Fibroblast of lung (primary cell): ENCODE measurements around the gene FAM136A. TPM values are rescaled to one million over a fixed set of nuclear protein-coding genes. Genes with fewer than 3 reads are reported as not detected.
A peak's percentile ranks its signal among the peaks of the same experiment; 100 is the strongest.
"Not testable (repeated sequence)": the region's sequence is repeated elsewhere in the genome, so short reads cannot be mapped to it uniquely, and the experiment has no call there.

ENCODE experiments used
- DNase-seq, 2 donors: peaks; one replicate each; pipeline versions ENCODE4 v3.0.0 to v3.0.0-alpha.2; 2010; ENCODE audit warnings: low read depth in 2 of 2
- H2AFZ ChIP-seq: 2 replicates; pipeline ENCODE4 v1.5.1; 2012; ENCODE audit warnings: low read length, control low read depth, inconsistent platforms
- H3K27ac ChIP-seq: 2 replicates; pipeline ENCODE4 v1.5.1; 2011; ENCODE audit warnings: low read length, control low read depth; ENCODE audit not compliant: insufficient read depth
- H3K27me3 ChIP-seq: 2 replicates; pipeline ENCODE4 v1.5.1; 2011; ENCODE audit warnings: mild to moderate bottlenecking, low read length; ENCODE audit not compliant: control insufficient read depth, insufficient read depth
- H3K36me3 ChIP-seq: 2 replicates; pipeline ENCODE4 v1.5.1; 2011; ENCODE audit warnings: low read length; ENCODE audit not compliant: control insufficient read depth, insufficient read depth
- H3K4me1 ChIP-seq: 2 replicates; pipeline ENCODE4 v1.5.1; 2011; ENCODE audit warnings: low read length; ENCODE audit not compliant: control insufficient read depth, insufficient read depth; ENCODE audit errors: extremely low read depth
- H3K4me2 ChIP-seq: 2 replicates; pipeline ENCODE4 v1.5.1; 2011; ENCODE audit warnings: low read length, control low read depth; ENCODE audit not compliant: insufficient read depth; ENCODE audit errors: extremely low read depth
- H3K4me3 ChIP-seq, 4 experiments: fragments of 200-600 bp in 1 of 4; sonication (generic) in 1 of 4; replicated peaks in 1 of 4; 2 replicates each; pipeline ENCODE4 v1.5.1; 2011 to 2016; ENCODE audit warnings: low read length in 4 of 4, low read depth in 3 of 4, mild to moderate bottlenecking in 3 of 4, control low read depth in 2 of 4, inconsistent platforms in 1 of 4, mixed read lengths in 1 of 4; ENCODE audit not compliant: insufficient read depth in 1 of 4; ENCODE audit errors: control extremely low read depth in 1 of 4
- H3K79me2 ChIP-seq: 2 replicates; pipeline ENCODE4 v1.5.1; 2012; ENCODE audit warnings: mild to moderate bottlenecking, low read length, inconsistent platforms; ENCODE audit not compliant: control insufficient read depth, insufficient read depth
- H3K9ac ChIP-seq: 2 replicates; pipeline ENCODE4 v1.5.1; 2011; ENCODE audit warnings: mild to moderate bottlenecking, low read length, control low read depth; ENCODE audit not compliant: insufficient read depth
- H3K9me3 ChIP-seq: 2 replicates; pipeline ENCODE4 v1.5.1; 2012; ENCODE audit warnings: low read depth, low read length; ENCODE audit not compliant: control insufficient read depth, insufficient read depth
- H4K20me1 ChIP-seq: 2 replicates; pipeline ENCODE4 v1.5.1; 2011; ENCODE audit warnings: low read length; ENCODE audit not compliant: control insufficient read depth, insufficient read depth; ENCODE audit errors: extremely low read depth
- EZH2 ChIP-seq: IDR thresholded peaks from 2 replicates; pipeline ENCODE4 v1.5.1; 2012; ENCODE audit warnings: low read length, control low read depth, mild to moderate bottlenecking; ENCODE audit errors: missing control alignments
- polyA plus RNA-seq, 2 donors: library from polyadenylated mRNA; depleted of rRNA in 1 of 2; stranded (reverse) in 1 of 2; unstranded in 1 of 2; fragments of >200 nt; gene quantifications; 2 replicates each; pipeline ENCODE4 v1.2.1, GENCODE V29; 2011 to 2012; ENCODE audit warnings: missing spikeins in 1 of 2
- total RNA-seq: library from RNA; depleted of rRNA; stranded (reverse); fragments of >200 nt; gene quantifications from 2 replicates; pipeline ENCODE4 v1.2.1, GENCODE V29; 2014
- TF ChIP-seq, protein P1 (sequence below), 2 donors: IDR thresholded peaks in 1 of 2; conservative IDR thresholded peaks in 1 of 2; 1 replicate in 1 of 2; 2 replicates in 1 of 2; pipeline ENCODE4 v1.5.1; 2011 to 2012; ENCODE audit warnings: low read length in 2 of 2, control low read depth in 1 of 2, inconsistent platforms in 1 of 2, low read depth in 1 of 2, mild to moderate bottlenecking in 1 of 2

Gene FAM136A
- total and polyA plus RNA-seq, 2 donors (not counting 1 experiment from before 2014, with no cell fraction given) = 15.7 to 31.2 TPM

DNA sequence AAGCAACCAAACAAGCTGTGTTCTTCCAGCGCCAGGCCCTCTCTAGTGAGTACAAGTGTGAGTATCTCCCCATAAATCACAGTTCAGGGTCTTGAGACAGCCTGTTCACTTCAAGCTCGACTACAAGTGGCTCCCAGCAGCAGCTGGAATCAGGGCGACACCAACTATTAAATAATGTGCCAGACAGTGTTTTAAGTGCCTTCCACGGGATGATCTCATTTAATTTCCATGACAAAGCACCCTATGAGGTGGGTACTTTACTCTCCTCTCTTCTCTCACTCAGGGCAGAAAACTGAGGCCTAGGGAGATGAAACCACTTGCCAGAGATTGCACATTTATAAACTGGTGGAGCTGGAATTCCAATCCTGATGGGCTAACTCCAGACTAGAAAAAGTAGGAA lies 2.6 kb upstream of the FAM136A start:
- no peak overlapping the region for H3K4me2 ChIP-seq
- H3K79me2 ChIP-seq = peaks cover 8% of the 10 kb centered on the region
- H3K27ac ChIP-seq = no peak overlapping the region
- H3K9me3 ChIP-seq = no peaks in the 10 kb centered on the region
- H3K4me3 ChIP-seq = no peak overlapping the region
- no peak for TF ChIP-seq EZH2
- TF ChIP-seq, protein P1, sequence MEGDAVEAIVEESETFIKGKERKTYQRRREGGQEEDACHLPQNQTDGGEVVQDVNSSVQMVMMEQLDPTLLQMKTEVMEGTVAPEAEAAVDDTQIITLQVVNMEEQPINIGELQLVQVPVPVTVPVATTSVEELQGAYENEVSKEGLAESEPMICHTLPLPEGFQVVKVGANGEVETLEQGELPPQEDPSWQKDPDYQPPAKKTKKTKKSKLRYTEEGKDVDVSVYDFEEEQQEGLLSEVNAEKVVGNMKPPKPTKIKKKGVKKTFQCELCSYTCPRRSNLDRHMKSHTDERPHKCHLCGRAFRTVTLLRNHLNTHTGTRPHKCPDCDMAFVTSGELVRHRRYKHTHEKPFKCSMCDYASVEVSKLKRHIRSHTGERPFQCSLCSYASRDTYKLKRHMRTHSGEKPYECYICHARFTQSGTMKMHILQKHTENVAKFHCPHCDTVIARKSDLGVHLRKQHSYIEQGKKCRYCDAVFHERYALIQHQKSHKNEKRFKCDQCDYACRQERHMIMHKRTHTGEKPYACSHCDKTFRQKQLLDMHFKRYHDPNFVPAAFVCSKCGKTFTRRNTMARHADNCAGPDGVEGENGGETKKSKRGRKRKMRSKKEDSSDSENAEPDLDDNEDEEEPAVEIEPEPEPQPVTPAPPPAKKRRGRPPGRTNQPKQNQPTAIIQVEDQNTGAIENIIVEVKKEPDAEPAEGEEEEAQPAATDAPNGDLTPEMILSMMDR (conservative IDR thresholded peaks at IDR 0.05 in 1 of 2, IDR thresholded peaks at IDR 0.05 in 1 of 2; ENCODE audit: low read depth in 1 of 2, low read length in 2 of 2) = no peak
- no peak for DNase-seq
- H3K4me1 ChIP-seq = peaks cover 4% of the 10 kb centered on the region
- no peak overlapping the region for H2AFZ ChIP-seq
- no peaks in the 10 kb centered on the region for H3K36me3 ChIP-seq
- H3K27me3 ChIP-seq = no peaks in the 10 kb centered on the region
- H3K9ac ChIP-seq = no peak overlapping the region
- H4K20me1 ChIP-seq = no peaks in the 10 kb centered on the region

DNA sequence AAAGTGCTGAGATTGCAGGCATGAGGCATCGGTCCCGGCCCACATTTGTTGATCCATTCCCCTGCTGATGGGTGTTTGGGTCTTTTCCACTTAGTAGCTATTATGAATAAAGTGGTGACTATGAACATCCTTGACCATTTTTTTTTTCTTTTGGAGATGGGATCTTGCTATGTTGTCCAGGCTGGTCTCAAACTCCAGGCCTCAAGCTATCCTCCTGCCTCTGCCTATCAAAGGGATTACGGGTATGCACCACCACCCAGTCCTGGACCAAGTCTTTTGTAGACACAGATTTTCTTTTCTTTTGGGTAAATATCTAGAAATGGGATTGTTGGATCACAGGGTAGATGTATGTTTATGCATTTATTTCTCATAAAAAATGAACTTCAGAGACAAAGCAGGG lies 1.3 kb upstream of the FAM136A start:
- H3K27me3 ChIP-seq = no peaks in the 10 kb centered on the region
- no peak overlapping the region for H3K4me2 ChIP-seq
- peaks cover 4% of the 10 kb centered on the region for H3K4me1 ChIP-seq
- no peak overlapping the region for H2AFZ ChIP-seq
- no peak overlapping the region for H3K27ac ChIP-seq
- no peak overlapping the region for H3K9ac ChIP-seq
- no peak for TF ChIP-seq EZH2
- TF ChIP-seq, protein P1 (conservative IDR thresholded peaks at IDR 0.05 in 1 of 2, IDR thresholded peaks at IDR 0.05 in 1 of 2; ENCODE audit: low read depth in 1 of 2, low read length in 2 of 2) = peak in 1 of 2 donors; percentile 1
- H3K36me3 ChIP-seq = no peaks in the 10 kb centered on the region
- peaks cover 8% of the 10 kb centered on the region for H3K79me2 ChIP-seq
- H3K4me3 ChIP-seq = no peak overlapping the region
- no peaks in the 10 kb centered on the region for H4K20me1 ChIP-seq
- no peak for DNase-seq
- no peaks in the 10 kb centered on the region for H3K9me3 ChIP-seq

DNA sequence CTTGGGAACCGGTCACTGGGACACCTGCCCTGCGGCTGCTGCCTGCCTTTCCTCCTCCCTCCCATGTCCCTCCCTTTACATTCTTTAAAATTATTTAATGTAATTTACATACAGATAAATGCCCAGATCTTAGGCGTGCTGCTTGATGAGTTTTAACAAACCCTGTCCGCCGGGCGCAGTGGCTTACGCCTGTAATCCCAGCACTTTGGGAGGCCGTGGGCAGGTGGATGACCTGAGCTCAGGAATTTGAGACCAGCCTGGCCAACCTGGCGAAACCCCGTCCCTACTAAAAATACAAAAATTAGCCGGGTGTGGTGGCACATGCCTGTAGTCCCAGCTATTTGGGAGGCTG lies 304 bp upstream of the FAM136A start:
- not testable (repeated sequence) for H3K9me3 ChIP-seq, H3K4me1 ChIP-seq, H3K27ac ChIP-seq, DNase-seq, H3K36me3 ChIP-seq, H3K79me2 ChIP-seq, H4K20me1 ChIP-seq, H3K27me3 ChIP-seq, H2AFZ ChIP-seq, H3K9ac ChIP-seq
- H3K4me3 ChIP-seq = peak overlapping the region in 1 of 4 experiments; percentile 90
- H3K4me2 ChIP-seq = peak overlapping the region; percentile 26
